SU-DHL-6 (cell line): ENCODE measurements around the gene TAF11L10.
"Not testable (repeated sequence)": the region's sequence is repeated elsewhere in the genome, so short reads cannot be mapped to it uniquely, and the experiment has no call there.

Experiments used
- H2AFZ ChIP-seq: fragments of 200-600 bp; sonication (generic); 2 replicates; pipeline ENCODE4 v1.6.1; 2014; ENCODE audit warnings: low read depth, mild to moderate bottlenecking, moderate library complexity, mixed read lengths, antibody characterized with exemption, low read length; ENCODE audit not compliant: severe bottlenecking
- H3F3A ChIP-seq: fragments of 200-600 bp; shearing (Covaris generic); 2 replicates; pipeline ENCODE4 v1.6.0; 2016; ENCODE audit warnings: antibody characterized with exemption, mild to moderate bottlenecking; ENCODE audit not compliant: insufficient read depth
- H3K27ac ChIP-seq: fragments of 200-600 bp; sonication (generic); 2 replicates; pipeline ENCODE4 v1.5.1; 2016; ENCODE audit warnings: low read depth, mild to moderate bottlenecking, low read length, moderate library complexity, mixed read lengths
- H3K27me3 ChIP-seq: fragments of 200-600 bp; sonication (generic), shearing (Covaris generic); 2 replicates; pipeline ENCODE4 v1.6.0; 2014; ENCODE audit warnings: mild to moderate bottlenecking, low read length
- H3K36me3 ChIP-seq: fragments of 200-600 bp; sonication (generic); 2 replicates; pipeline ENCODE4 v1.6.1; 2014; ENCODE audit warnings: mild to moderate bottlenecking, low read length, mixed read lengths
- H3K4me2 ChIP-seq: fragments of 300-600, 200-600 bp; shearing (Covaris generic), sonication (generic); 2 replicates; pipeline ENCODE4 v1.6.0; 2014; ENCODE audit warnings: low read length, low read depth, mild to moderate bottlenecking; ENCODE audit not compliant: poor library complexity, severe bottlenecking
- H3K4me3 ChIP-seq: fragments of 200-600 bp; sonication (generic); 2 replicates; pipeline ENCODE4 v1.5.1; 2014; ENCODE audit warnings: antibody characterized with exemption, low read length, mild to moderate bottlenecking, mixed read lengths; ENCODE audit not compliant: insufficient read depth, poor library complexity, severe bottlenecking
- H3K79me2 ChIP-seq: fragments of 200-600 bp; sonication (generic); 2 replicates; pipeline ENCODE4 v1.6.1; 2014; ENCODE audit warnings: mild to moderate bottlenecking, low read length, moderate library complexity; ENCODE audit not compliant: insufficient read depth
- H3K9ac ChIP-seq: fragments of 200-600 bp; sonication (generic); 2 replicates; pipeline ENCODE4 v1.7.0; 2014; ENCODE audit warnings: mild to moderate bottlenecking, low read length
- H3K9me2 ChIP-seq: fragments of 200-600 bp; sonication (generic); replicated peaks from 2 replicates; pipeline ENCODE4 v1.6.1; 2014; ENCODE audit warnings: low read length; ENCODE audit not compliant: insufficient read depth
- H3K9me3 ChIP-seq: fragments of 200-600 bp; sonication (generic); 2 replicates; pipeline ENCODE4 v1.6.1; 2014; ENCODE audit warnings: low read length, mixed read lengths; ENCODE audit not compliant: insufficient read depth
- H4K20me1 ChIP-seq: fragments of 200-600 bp; sonication (generic); 2 replicates; pipeline ENCODE4 v1.6.1; 2014; ENCODE audit warnings: low read depth, mild to moderate bottlenecking, antibody characterized with exemption, low read length, moderate library complexity, mixed read lengths
- CTCF ChIP-seq: fragments of 200-600 bp; sonication (generic); IDR thresholded peaks from one replicate; pipeline ENCODE4 v1.5.1; 2017; ENCODE audit warnings: antibody characterized with exemption, mild to moderate bottlenecking, low read length, moderate library complexity; ENCODE audit not compliant: insufficient read depth, poor library complexity, severe bottlenecking
- EZH2phosphoT487 ChIP-seq: fragments of 200-600 bp; sonication (generic), shearing (Covaris generic); conservative IDR thresholded peaks from 2 replicates; pipeline ENCODE4 v1.6.1; 2018; ENCODE audit warnings: mild to moderate bottlenecking, antibody characterized with exemption, low read length, moderate library complexity, mixed read lengths

Gene TAF11L10

GRCh38 chr5:17597728-17598127, at the start of gene TAF11L10:
TAF11L10 (minus strand) TSS chr5:17597828.
- H3K36me3 ChIP-seq, H3F3A ChIP-seq, H3K9me3 ChIP-seq, H3K4me3 ChIP-seq, H3K27ac ChIP-seq, H4K20me1 ChIP-seq, H3K4me2 ChIP-seq, H3K9me2 ChIP-seq, H3K9ac ChIP-seq, H3K79me2 ChIP-seq, H2AFZ ChIP-seq, H3K27me3 ChIP-seq: not testable (repeated sequence)

- Histone ChIP-seq H2AFZ (no peak within 1 kb of the TSS), H3K9me3 (no peaks in the 10 kb centered on the region), H3K9me2 (no peaks in the 10 kb centered on the region), H3K4me2 (no peak within 1 kb of the TSS), H3K79me2 (no peaks in the 10 kb centered on the region), H3K9ac (no peak within 1 kb of the TSS), H3K4me3 (no peak within 1 kb of the TSS), H4K20me1 (no peaks in the 10 kb centered on the region), H3F3A (no peaks in the 10 kb centered on the region), H3K27me3 (no peaks in the 10 kb centered on the region), H3K36me3 (no peaks in the 10 kb centered on the region), H3K27ac (no peak within 1 kb of the TSS)
- no peak for TF ChIP-seq EZH2phosphoT487
- no peak for TF ChIP-seq CTCF
Measured at GRCh38 chr5:17634160-17634559, 36.5 kb upstream of the TAF11L10 start, which contains the start of gene TAF11L14. TAF11L14 (plus strand) TSS chr5:17634460.

- not testable (repeated sequence) for H3F3A ChIP-seq, H3K79me2 ChIP-seq, H3K36me3 ChIP-seq, H3K4me3 ChIP-seq, H2AFZ ChIP-seq, H3K9me3 ChIP-seq, H4K20me1 ChIP-seq, H3K27me3 ChIP-seq, H3K4me2 ChIP-seq, H3K27ac ChIP-seq, H3K9me2 ChIP-seq, H3K9ac ChIP-seq
Measured at GRCh38 chr5:17631788-17632187, 34.2 kb upstream of the TAF11L10 start, which contains the start of gene TAF11L13. TAF11L13 (plus strand) TSS chr5:17632088.

- Histone ChIP-seq H2AFZ (no peak overlapping the region), H3K4me3 (no peak overlapping the region), H3K27me3 (no peaks in the 10 kb centered on the region), H3K9ac (no peak overlapping the region), H3K36me3 (no peaks in the 10 kb centered on the region), H3K9me2 (no peaks in the 10 kb centered on the region), H3K4me2 (no peak overlapping the region), H3K79me2 (no peaks in the 10 kb centered on the region), H4K20me1 (no peaks in the 10 kb centered on the region), H3K9me3 (no peaks in the 10 kb centered on the region), H3F3A (no peaks in the 10 kb centered on the region), H3K27ac (no peak overlapping the region)
- TF ChIP-seq EZH2phosphoT487 (no peak), CTCF (no peak)
Measured at GRCh38 chr5:17625686-17626085, 28.1 kb upstream of the TAF11L10 start.
